ENCODE results near the gene SVEP1.

Gene SVEP1

GRCh38 chr9:110451726-110452125 is 127.8 kb downstream of the SVEP1 start:
- no peak for TF ChIP-seq TAF1 (IDR thresholded peaks at IDR 0.05; ENCODE audit: borderline replicate concordance, insufficient read depth, low read length)
- TF ChIP-seq SIN3A (IDR thresholded peaks at IDR 0.05; ENCODE audit: borderline replicate concordance, insufficient read depth, low read length) = no peak
- no peak for TF ChIP-seq REST (IDR thresholded peaks at IDR 0.05; ENCODE audit: insufficient read depth in 1 of 2, low read depth in 2 of 2, low read length in 2 of 2)
- no peak for TF ChIP-seq FOXP2 (optimal IDR thresholded peaks at IDR 0.05; ENCODE audit: borderline replicate concordance, extremely low read depth, extremely low read length, insufficient read depth)
- no peak for TF ChIP-seq POLR2AphosphoS5 (IDR thresholded peaks at IDR 0.05; ENCODE audit: low read depth, low read length)

- no peak for TF ChIP-seq REST (IDR thresholded peaks at IDR 0.05; ENCODE audit: insufficient read depth in 1 of 2, low read depth in 2 of 2, low read length in 2 of 2)
- no peak for TF ChIP-seq TAF1 (IDR thresholded peaks at IDR 0.05; ENCODE audit: borderline replicate concordance, insufficient read depth, low read length)
- TF ChIP-seq POLR2AphosphoS5 (IDR thresholded peaks at IDR 0.05; ENCODE audit: low read depth, low read length) = no peak
- TF ChIP-seq SIN3A (IDR thresholded peaks at IDR 0.05; ENCODE audit: borderline replicate concordance, insufficient read depth, low read length) = no peak
- no peak for TF ChIP-seq FOXP2 (optimal IDR thresholded peaks at IDR 0.05; ENCODE audit: borderline replicate concordance, extremely low read depth, extremely low read length, insufficient read depth)
Measured at GRCh38 chr9:110447476-110447875, 132.1 kb downstream of the SVEP1 start.

- TF ChIP-seq REST (IDR thresholded peaks at IDR 0.05; ENCODE audit: insufficient read depth in 1 of 2, low read depth in 2 of 2, low read length in 2 of 2) = no peak
- TF ChIP-seq FOXP2 (optimal IDR thresholded peaks at IDR 0.05; ENCODE audit: borderline replicate concordance, extremely low read depth, extremely low read length, insufficient read depth) = no peak
- no peak for TF ChIP-seq SIN3A (IDR thresholded peaks at IDR 0.05; ENCODE audit: borderline replicate concordance, insufficient read depth, low read length)
- TF ChIP-seq TAF1 (IDR thresholded peaks at IDR 0.05; ENCODE audit: borderline replicate concordance, insufficient read depth, low read length) = no peak
- TF ChIP-seq POLR2AphosphoS5 (IDR thresholded peaks at IDR 0.05; ENCODE audit: low read depth, low read length) = no peak
Measured at GRCh38 chr9:110446171-110446570, 133.4 kb downstream of the SVEP1 start.

- TF ChIP-seq SIN3A (IDR thresholded peaks at IDR 0.05; ENCODE audit: borderline replicate concordance, insufficient read depth, low read length) (no peak), REST (IDR thresholded peaks at IDR 0.05; ENCODE audit: insufficient read depth in 1 of 2, low read depth in 2 of 2, low read length in 2 of 2) (no peak), FOXP2 (optimal IDR thresholded peaks at IDR 0.05; ENCODE audit: borderline replicate concordance, extremely low read depth, extremely low read length, insufficient read depth) (no peak), TAF1 (IDR thresholded peaks at IDR 0.05; ENCODE audit: borderline replicate concordance, insufficient read depth, low read length) (no peak), POLR2AphosphoS5 (IDR thresholded peaks at IDR 0.05; ENCODE audit: low read depth, low read length) (no peak)
Measured at GRCh38 chr9:110444911-110445310, 134.6 kb downstream of the SVEP1 start.

- TF ChIP-seq REST (IDR thresholded peaks at IDR 0.05; ENCODE audit: insufficient read depth in 1 of 2, low read depth in 2 of 2, low read length in 2 of 2) = no peak
- TF ChIP-seq TAF1 (IDR thresholded peaks at IDR 0.05; ENCODE audit: borderline replicate concordance, insufficient read depth, low read length) = no peak
- TF ChIP-seq POLR2AphosphoS5 (IDR thresholded peaks at IDR 0.05; ENCODE audit: low read depth, low read length) = no peak
- TF ChIP-seq SIN3A (IDR thresholded peaks at IDR 0.05; ENCODE audit: borderline replicate concordance, insufficient read depth, low read length) = no peak
- TF ChIP-seq FOXP2 (optimal IDR thresholded peaks at IDR 0.05; ENCODE audit: borderline replicate concordance, extremely low read depth, extremely low read length, insufficient read depth) = no peak
Measured at GRCh38 chr9:110443866-110444220, 135.7 kb downstream of the SVEP1 start.
